ENCODE data around the gene F7. TPM values are rescaled to one million over a fixed set of nuclear protein-coding genes. Genes with fewer than 3 reads are reported as not detected.

F7 gene
- total RNA-seq, 4 donors from 2014 or later = 0.20 to 1.2 TPM; not detected in 2

DNA sequence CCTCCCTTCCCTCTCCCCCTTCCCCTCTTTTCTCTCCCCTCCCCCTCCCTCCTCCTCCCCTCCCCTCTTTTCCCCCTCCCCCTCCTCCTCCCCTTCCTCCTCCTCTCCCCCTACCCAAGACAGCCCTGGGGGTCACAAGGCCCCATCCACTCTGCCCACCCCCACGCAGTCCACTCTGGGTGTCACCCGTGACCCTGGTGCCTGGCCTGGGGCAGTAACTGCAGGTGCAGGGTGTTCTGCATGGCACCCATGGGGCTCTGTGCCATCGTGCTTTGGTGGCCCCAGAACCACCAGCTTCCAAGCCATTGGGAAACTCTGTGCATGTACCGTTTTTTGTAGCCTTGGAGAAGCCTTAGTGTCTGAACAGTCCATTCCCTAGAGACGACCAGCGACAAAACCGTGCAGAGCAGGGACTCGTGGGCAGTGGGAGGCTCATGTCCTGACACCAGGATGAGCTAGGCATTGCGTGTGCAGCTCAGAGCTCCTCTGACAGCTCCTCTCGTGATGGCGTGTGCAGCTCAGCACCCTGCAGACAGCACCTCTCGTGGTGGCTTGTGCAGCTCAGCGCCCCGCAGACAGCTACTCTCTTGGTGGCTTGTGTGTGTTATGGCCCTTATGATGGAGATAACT, 43.7 kb upstream of the F7 start:
- in situ Hi-C loops (cut with MboI; ENCODE audit: low sequenced_read_pairs in 4 of 4) = no loop called here
- no peak overlapping the region for H3K4me3 ChIP-seq
- no peaks in the 10 kb centered on the region for H3K9me3 ChIP-seq
- H3K4me1 ChIP-seq = no peaks in the 10 kb centered on the region
- DNase-seq (no peak), ATAC-seq (no peak)
- H3K27ac ChIP-seq = no peak overlapping the region
- H3K27me3 ChIP-seq = no peaks in the 10 kb centered on the region
- H3K36me3 ChIP-seq = no peaks in the 10 kb centered on the region
- intact Hi-C loops (cut with DNase I; ENCODE audit: low total_unique reads) = no loop called here
- TF ChIP-seq CTCF (IDR thresholded peaks at IDR 0.05 in 4 of 5, conservative IDR thresholded peaks at IDR 0.05 in 1 of 5) (no peak), POLR2A (IDR thresholded peaks at IDR 0.05) (no peak)

- no peak overlapping the region for H3K4me3 ChIP-seq
- no peaks in the 10 kb centered on the region for H3K4me1 ChIP-seq
- no peaks in the 10 kb centered on the region for H3K36me3 ChIP-seq
- in situ Hi-C loops (cut with MboI; ENCODE audit: low sequenced_read_pairs in 4 of 4) (no loop called here), intact Hi-C loops (cut with DNase I; ENCODE audit: low total_unique reads) (no loop called here)
- DNase-seq (no peak), ATAC-seq (no peak)
- TF ChIP-seq CTCF (IDR thresholded peaks at IDR 0.05 in 4 of 5, conservative IDR thresholded peaks at IDR 0.05 in 1 of 5) (no peak), POLR2A (IDR thresholded peaks at IDR 0.05) (no peak)
- no peak overlapping the region for H3K27ac ChIP-seq
- no peaks in the 10 kb centered on the region for H3K9me3 ChIP-seq
- no peaks in the 10 kb centered on the region for H3K27me3 ChIP-seq
Measured at GRCh38 chr13:113062691-113063090, 42.9 kb upstream of the F7 start.

GRCh38 chr13:113063091-113063491, 42.5 kb upstream of the F7 start:
- ATAC-seq = no peak

DNA sequence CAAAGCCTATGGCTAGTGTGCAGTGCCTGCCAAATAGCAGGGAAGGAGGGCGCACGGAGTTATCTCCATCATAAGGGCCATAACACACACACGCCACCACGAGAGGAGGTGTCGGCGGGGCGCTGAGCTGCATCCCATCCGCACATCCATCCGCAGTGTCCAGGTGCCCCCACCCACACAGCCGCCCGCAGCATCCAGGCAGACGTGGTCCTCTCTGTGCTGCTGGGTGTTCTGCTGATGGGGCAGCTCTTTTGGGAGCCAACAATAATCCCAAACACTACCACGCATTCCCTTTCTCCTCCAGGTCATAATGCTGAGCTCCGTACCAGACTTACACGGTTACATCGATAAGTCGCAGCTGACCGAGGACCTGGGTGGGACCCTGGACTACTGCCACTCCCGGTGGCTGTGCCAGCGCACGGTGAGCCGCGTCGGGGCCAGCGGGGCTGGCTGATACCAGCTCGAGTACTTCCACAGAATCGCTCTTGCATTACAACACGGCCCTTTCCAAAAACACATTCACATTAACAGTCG, 41.5 kb upstream of the F7 start:
- Histone ChIP-seq H3K36me3 (no peaks in the 10 kb centered on the region), H3K4me3 (no peak overlapping the region), H3K9me3 (no peaks in the 10 kb centered on the region), H3K27ac (no peak overlapping the region), H3K4me1 (no peaks in the 10 kb centered on the region), H3K27me3 (no peaks in the 10 kb centered on the region)
- TF ChIP-seq CTCF (IDR thresholded peaks at IDR 0.05 in 4 of 5, conservative IDR thresholded peaks at IDR 0.05 in 1 of 5) (no peak), POLR2A (IDR thresholded peaks at IDR 0.05) (no peak)
- DNase-seq (no peak), ATAC-seq (no peak)
- in situ Hi-C loops (cut with MboI; ENCODE audit: low sequenced_read_pairs in 4 of 4) = no loop called here
- intact Hi-C loops (cut with DNase I; ENCODE audit: low total_unique reads) = no loop called here

More at GRCh38 chr13:113063091-113063491, 42.5 kb upstream of the F7 start:
- H3K36me3 ChIP-seq = no peaks in the 10 kb centered on the region
- H3K4me1 ChIP-seq = no peaks in the 10 kb centered on the region
- no peak overlapping the region for H3K27ac ChIP-seq
- in situ Hi-C loops (cut with MboI; ENCODE audit: low sequenced_read_pairs in 4 of 4) (no loop called here), intact Hi-C loops (cut with DNase I; ENCODE audit: low total_unique reads) (no loop called here)
- no peak for DNase-seq
- no peak overlapping the region for H3K4me3 ChIP-seq
- TF ChIP-seq CTCF (IDR thresholded peaks at IDR 0.05 in 4 of 5, conservative IDR thresholded peaks at IDR 0.05 in 1 of 5) (no peak), POLR2A (IDR thresholded peaks at IDR 0.05) (no peak)
- H3K9me3 ChIP-seq = no peaks in the 10 kb centered on the region
- no peaks in the 10 kb centered on the region for H3K27me3 ChIP-seq
